ENCODE measurements around the gene SLIRP.

DNA sequence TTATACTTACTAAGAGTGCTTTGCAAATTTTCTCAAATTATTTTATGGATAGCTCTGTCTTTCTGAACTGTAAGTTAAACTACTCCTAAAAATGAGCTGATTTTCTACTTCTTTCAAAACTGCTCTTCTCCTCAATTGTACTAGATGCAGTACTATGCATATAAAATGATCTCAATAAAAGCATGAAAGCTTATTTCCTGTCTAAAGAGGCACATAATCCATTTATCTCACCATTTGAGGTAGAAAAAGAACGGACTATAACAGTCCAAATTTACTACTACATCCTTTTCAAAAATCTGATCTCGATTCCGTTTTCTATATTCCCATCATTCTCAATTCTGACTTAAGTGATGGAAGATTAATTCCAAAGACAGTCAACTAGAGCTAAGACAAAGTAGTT, 14.4 kb downstream of the SLIRP start:
- no peak for TF ChIP-seq EZH2phosphoT487 (IDR thresholded peaks at IDR 0.05; ENCODE audit: insufficient read depth, low read depth)
- TF ChIP-seq EZH2 (IDR thresholded peaks at IDR 0.05; ENCODE audit: insufficient read depth, poor library complexity, severe bottlenecking), result no peak

All from GM23248 (cell line).